Liver (tissue), 9 donors: ENCODE results near the gene KRTAP19-3. TPM values are rescaled to one million over a fixed set of nuclear protein-coding genes. Genes with fewer than 3 reads are reported as not detected.

Source experiments
- DNase-seq: peaks from one replicate; pipeline ENCODE4 v3.0.0-alpha.2; 2017; ENCODE audit warnings: low spot score
- H3K27ac ChIP-seq, 2 donors: one replicate each; pipeline ENCODE4 v1.7.0; 2013; ENCODE audit warnings: inconsistent platforms in 2 of 2, low read length in 2 of 2, control low read depth in 1 of 2, low read depth in 1 of 2, mild to moderate bottlenecking in 1 of 2
- H3K27me3 ChIP-seq, 4 donors: one replicate each; pipeline versions ENCODE4 v1.6.1 to v1.7.0; 2013; ENCODE audit warnings: low read length in 3 of 4, inconsistent platforms in 1 of 4, mild to moderate bottlenecking in 1 of 4, moderate library complexity in 1 of 4; ENCODE audit not compliant: control insufficient read depth in 4 of 4, insufficient read depth in 4 of 4
- H3K36me3 ChIP-seq, 4 donors: one replicate each; pipeline versions ENCODE4 v1.6.1 to v1.7.0; 2013; ENCODE audit warnings: low read length in 3 of 4, mild to moderate bottlenecking in 3 of 4, low read depth in 1 of 4, moderate library complexity in 1 of 4; ENCODE audit not compliant: control insufficient read depth in 4 of 4, insufficient read depth in 3 of 4
- H3K4me1 ChIP-seq, 4 donors: one replicate each; pipeline versions ENCODE4 v1.6.1 to v1.7.0; 2013; ENCODE audit warnings: low read length in 3 of 4, mild to moderate bottlenecking in 3 of 4, moderate library complexity in 1 of 4; ENCODE audit not compliant: control insufficient read depth in 4 of 4, insufficient read depth in 4 of 4
- H3K4me3 ChIP-seq, 3 donors: one replicate each; pipeline versions ENCODE4 v1.6.1 to v1.7.0; 2013; ENCODE audit warnings: low read length in 3 of 3, control low read depth in 1 of 3, low read depth in 1 of 3, mild to moderate bottlenecking in 1 of 3
- H3K9ac ChIP-seq, 2 donors: one replicate each; pipeline ENCODE4 v1.7.0; 2013; ENCODE audit warnings: low read length in 2 of 2, mild to moderate bottlenecking in 2 of 2, moderate library complexity in 2 of 2, control low read depth in 1 of 2, low read depth in 1 of 2
- H3K9me3 ChIP-seq, 4 donors: one replicate each; pipeline versions ENCODE4 v1.6.1 to v1.7.0; 2013; ENCODE audit warnings: low read length in 3 of 4; ENCODE audit not compliant: control insufficient read depth in 4 of 4
- EGR1 ChIP-seq, 2 donors: IDR thresholded peaks; 2 replicates each; pipeline ENCODE4 v1.6.1; 2016 to 2018; ENCODE audit warnings: antibody characterized with exemption in 2 of 2, low read depth in 2 of 2
- FOXA1 ChIP-seq: IDR thresholded peaks from 2 replicates; pipeline ENCODE4 v1.6.1; 2016; ENCODE audit warnings: antibody characterized with exemption
- FOXA2 ChIP-seq: IDR thresholded peaks from 2 replicates; pipeline ENCODE4 v1.6.1; 2016; ENCODE audit warnings: antibody characterized with exemption
- HNF4A ChIP-seq, 2 donors: conservative IDR thresholded peaks; 2 replicates each; pipeline ENCODE4 v1.6.1; 2016; ENCODE audit warnings: antibody characterized with exemption in 2 of 2, mild to moderate bottlenecking in 2 of 2
- HNF4G ChIP-seq: IDR thresholded peaks from 2 replicates; pipeline ENCODE4 v1.6.1; 2016; ENCODE audit warnings: antibody characterized with exemption
- JUND ChIP-seq, 2 donors: IDR thresholded peaks; 2 replicates each; pipeline ENCODE4 v1.6.1; 2016; ENCODE audit warnings: antibody characterized with exemption in 2 of 2
- MAX ChIP-seq: IDR thresholded peaks from 2 replicates; pipeline ENCODE4 v1.6.1; 2016; ENCODE audit warnings: antibody characterized with exemption
- NR2F2 ChIP-seq: IDR thresholded peaks from 2 replicates; pipeline ENCODE4 v1.6.1; 2016; ENCODE audit warnings: antibody characterized with exemption
- REST ChIP-seq: IDR thresholded peaks from 2 replicates; pipeline ENCODE4 v1.6.1; 2016; ENCODE audit warnings: antibody characterized with exemption, mild to moderate bottlenecking
- RXRA ChIP-seq, 2 donors: IDR thresholded peaks; 2 replicates each; pipeline ENCODE4 v1.6.1; 2017 to 2018; ENCODE audit warnings: antibody characterized with exemption in 2 of 2, mild to moderate bottlenecking in 1 of 2
- ZBTB33 ChIP-seq: IDR thresholded peaks from 2 replicates; pipeline ENCODE4 v1.6.1; 2016; ENCODE audit warnings: antibody characterized with exemption
- WGBS: extraction: QIAGEN DNeasy Blood & Tissue Kit; methylation state at CpG from one replicate; pipeline ENCODE4 v1.1.7; 2013; 5-methylcytosine and 5-hydroxymethylcytosine counted together
- polyA plus RNA-seq, 2 donors: library from polyadenylated mRNA; stranded (reverse) in 1 of 2; unstranded in 1 of 2; fragments of 200-250 nt in 1 of 2; fragments of >200 nt in 1 of 2; fragmentation: Nextera tagmentation in 1 of 2; extraction: Ambion mirVana in 1 of 2; gene quantifications; one replicate each; pipeline versions ENCODE4 v1.2.1 to v1.2.3, GENCODE V29; 2013 to 2015
- total RNA-seq, 2 donors: library from RNA; depleted of rRNA; stranded (reverse); fragments of >200 nt; gene quantifications; one replicate each; pipeline ENCODE4 v1.2.3, GENCODE V29; 2014
- donor health status: healthy.
- donor health status: healthy.
- donor health status: healthy.
- donor health status: healthy.
- donor health status: healthy.

KRTAP19-3 gene
- total and polyA plus RNA-seq, 4 donors: not detected

- TF ChIP-seq REST (no peak), RXRA (IDR thresholded peaks at IDR 0.05) (no peak), HNF4A (conservative IDR thresholded peaks at IDR 0.05) (no peak), MAX (no peak), FOXA2 (no peak), HNF4G (no peak)
Measured at GRCh38 chr21:30479259-30479658, 12.6 kb downstream of the KRTAP19-3 start (continued).

- DNase-seq: no peak
- no peaks in the 10 kb centered on the region for H3K4me1 ChIP-seq
- WGBS: 46% methylated on average over 3 of the region's 3 CpGs
- H3K27me3 ChIP-seq: peaks cover 0 to 3% (median 0%) of the 10 kb centered on the region in 4 donors
- TF ChIP-seq EGR1 (IDR thresholded peaks at IDR 0.05; ENCODE audit: low read depth in 2 of 2): no peak
- TF ChIP-seq JUND (IDR thresholded peaks at IDR 0.05): no peak
- H3K9ac ChIP-seq: no peak overlapping the region
- no peaks in the 10 kb centered on the region for H3K9me3 ChIP-seq
- no peak overlapping the region for H3K4me3 ChIP-seq
- no peaks in the 10 kb centered on the region for H3K36me3 ChIP-seq
- H3K27ac ChIP-seq: no peak overlapping the region
Measured at GRCh38 chr21:30478004-30478403, 13.8 kb downstream of the KRTAP19-3 start.

- H3K9me3 ChIP-seq: no peaks in the 10 kb centered on the region
- no peak for DNase-seq
- 69% methylated on average over 6 of the region's 6 CpGs for WGBS
Measured at GRCh38 chr21:30468900-30469714, 22.7 kb downstream of the KRTAP19-3 start.

More at GRCh38 chr21:30468900-30469714, 22.7 kb downstream of the KRTAP19-3 start:
- Histone ChIP-seq H3K27me3 (no peaks in the 10 kb centered on the region), H3K36me3 (no peaks in the 10 kb centered on the region), H3K4me1 (no peaks in the 10 kb centered on the region), H3K9ac (no peak overlapping the region), H3K27ac (no peak overlapping the region), H3K4me3 (no peak overlapping the region)
- TF ChIP-seq HNF4G: no peak
- TF ChIP-seq NR2F2: no peak
- no peak for TF ChIP-seq FOXA1
- no peak for TF ChIP-seq EGR1 (IDR thresholded peaks at IDR 0.05; ENCODE audit: low read depth in 2 of 2)
- TF ChIP-seq ZBTB33: no peak
